Measurements from ENCODE around the gene ABCC3. TPM values are rescaled to one million over a fixed set of nuclear protein-coding genes. Genes with fewer than 3 reads are reported as not detected.

The ABCC3 gene
- total and polyA plus RNA-seq, 12 donors, result 0.23 to 5.7 (median 1.1) TPM; not detected in 1

DNA sequence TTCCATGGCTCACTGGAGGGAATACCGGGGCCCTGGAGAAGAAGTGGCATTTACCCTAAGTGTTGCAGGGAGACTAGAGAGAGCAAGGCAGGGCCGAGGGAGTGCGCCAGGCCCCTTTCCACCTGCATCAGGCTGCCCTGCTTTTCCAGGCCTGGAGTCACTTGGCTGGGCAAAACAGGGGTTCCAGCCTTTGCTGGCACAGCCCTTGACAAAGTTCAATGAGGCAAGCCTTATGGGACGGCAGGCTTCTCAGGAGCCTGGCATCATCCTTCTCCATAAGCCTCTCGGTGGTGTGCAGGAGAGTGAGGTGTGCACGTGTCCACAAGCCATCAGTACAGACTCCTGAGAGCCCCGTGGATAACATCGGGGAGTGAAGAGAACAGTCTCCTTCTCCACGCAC is 47.1 kb upstream of the ABCC3 start:
- Histone ChIP-seq H3K4me3 (no peak overlapping the region), H3K36me3 (no peaks in the 10 kb centered on the region), H3K9me3 (no peaks in the 10 kb centered on the region), H3K27ac (peak overlapping the region in 1 of 10 donors; percentile 61), H3K27me3 (no peaks in the 10 kb centered on the region), H3K4me1 (peaks cover 11 to 43% (median 32%) of the 10 kb centered on the region in 9 donors)
- intact Hi-C loops (cut with DNase I), result no loop called here
- WGBS, 2 donors, result 78 to 84% methylated on average over 9 of the region's 9 CpGs
- DNase-seq, result no peak
- no peak for TF ChIP-seq CTCF (IDR thresholded peaks at IDR 0.05)
- ATAC-seq, result no peak

- 45 to 58% methylated on average over 18 of the region's 18 CpGs for WGBS, 2 donors
- TF ChIP-seq CTCF (IDR thresholded peaks at IDR 0.05), result no peak
- peak in 1 of 2 donors; percentile 38 for DNase-seq
- no peaks in the 10 kb centered on the region for H3K9me3 ChIP-seq
- H3K4me1 ChIP-seq, result peaks cover 11 to 43% (median 33%) of the 10 kb centered on the region in 9 donors
- peak in 1 of 8 donors; percentile 44 for ATAC-seq
- no peaks in the 10 kb centered on the region for H3K27me3 ChIP-seq
- H3K27ac ChIP-seq, result peak overlapping the region in 7 of 10 donors; percentile 8 to 70 (median 44)
- H3K36me3 ChIP-seq, result no peaks in the 10 kb centered on the region
- intact Hi-C loops (cut with DNase I), result no loop called here
- H3K4me3 ChIP-seq, result no peak overlapping the region
These were observed 46.2 kb upstream of the ABCC3 start for GRCh38 chr17:50588391-50589049.

GRCh38 chr17:50589095-50589705 is 45.5 kb upstream of the ABCC3 start:
- Histone ChIP-seq H3K27ac (peak overlapping the region in 6 of 10 donors; percentile 9 to 70 (median 46)), H3K4me3 (no peak overlapping the region), H3K36me3 (no peaks in the 10 kb centered on the region), H3K9me3 (no peaks in the 10 kb centered on the region), H3K4me1 (peaks cover 11 to 45% (median 33%) of the 10 kb centered on the region in 9 donors), H3K27me3 (no peaks in the 10 kb centered on the region)
- ATAC-seq (peak in 3 of 8 donors; percentile 0 to 21 (median 3)), DNase-seq (no peak)
- intact Hi-C loops (cut with DNase I), result no loop called here
- TF ChIP-seq CTCF (IDR thresholded peaks at IDR 0.05), result no peak
- 40 to 45% methylated on average over 10 of the region's 10 CpGs for WGBS, 2 donors

- Histone ChIP-seq H3K4me1 (peaks cover 11 to 41% (median 32%) of the 10 kb centered on the region in 9 donors), H3K4me3 (no peak overlapping the region), H3K27me3 (no peaks in the 10 kb centered on the region), H3K9me3 (no peaks in the 10 kb centered on the region), H3K36me3 (no peaks in the 10 kb centered on the region), H3K27ac (no peak overlapping the region)
- DNase-seq (peak in 1 of 2 donors; percentile 6), ATAC-seq (no peak)
- WGBS, 2 donors, result 96 to 97% methylated on average over 24 of the region's 24 CpGs
- no peak for TF ChIP-seq CTCF (IDR thresholded peaks at IDR 0.05)
- intact Hi-C loops (cut with DNase I), result no loop called here
These were observed 43.5 kb upstream of the ABCC3 start for GRCh38 chr17:50590946-50591737.

Measured in heart right ventricle (tissue), 16 donors.